Measurements from ENCODE around the gene GP1BB. TPM values are rescaled to one million over a fixed set of nuclear protein-coding genes. Genes with fewer than 3 reads are reported as not detected.

GP1BB gene
- total and polyA plus RNA-seq, 2 of the 13 experiments (the other 11 are each of a cell fraction or from before 2014, with no cell fraction given), result not detected

DNA sequence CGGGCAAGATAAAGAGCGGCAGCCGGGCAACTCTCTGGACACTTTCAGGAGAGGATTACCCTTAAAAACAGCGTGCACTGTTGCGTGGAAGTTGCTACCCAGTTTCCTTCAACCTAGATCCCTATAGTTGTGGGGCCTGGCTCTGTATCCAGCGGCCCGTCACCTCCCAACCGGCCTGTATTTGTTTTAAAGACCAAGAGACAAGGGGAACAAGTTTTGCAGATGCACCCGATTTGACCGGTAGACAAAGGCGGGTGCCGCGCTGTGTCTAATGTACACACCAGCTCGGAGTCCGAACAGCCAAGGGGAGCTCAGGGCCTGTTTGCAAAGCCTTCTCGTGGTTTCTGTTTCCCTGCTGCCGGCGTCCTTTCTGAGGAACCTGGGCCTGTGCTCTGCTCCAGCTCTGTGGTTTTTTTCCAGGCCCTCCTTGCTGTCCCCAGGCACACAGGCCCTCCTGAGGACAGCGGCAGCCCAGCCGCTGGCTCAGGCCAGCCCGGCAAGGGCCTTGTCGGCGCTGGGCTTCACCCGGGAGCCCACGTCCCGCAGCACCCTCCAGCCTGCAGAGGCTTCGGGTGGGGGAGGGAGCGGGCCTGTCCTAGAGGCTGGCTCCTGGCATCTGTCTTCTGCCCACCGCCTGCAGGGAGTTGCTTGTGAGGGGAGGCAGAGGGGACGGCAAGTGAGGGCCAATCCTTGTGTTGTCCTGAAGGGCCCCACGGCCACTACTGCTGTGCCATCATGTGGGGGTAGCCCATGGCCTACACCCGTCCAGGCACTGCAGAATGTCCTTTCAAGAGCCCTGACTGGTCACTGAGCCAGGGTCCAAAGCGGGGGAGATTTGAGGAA, 38.6 kb downstream of the GP1BB start (continued):
- TF ChIP-seq ZNF83 (CRISPR knock-in tag; IDR thresholded peaks at IDR 0.05; ENCODE audit: borderline replicate concordance) (no peak), ZNF563 (CRISPR knock-in tag; IDR thresholded peaks at IDR 0.05) (no peak), HNF4A (CRISPR knock-in tag; IDR thresholded peaks at IDR 0.05) (0 out of 2 replicates have a peak, but pooled peaks have one; percentile 4), KLF16 (CRISPR knock-in tag; IDR thresholded peaks at IDR 0.05) (no peak), DNMT1 (CRISPR knock-in tag; IDR thresholded peaks at IDR 0.05) (no peak), FOXA1 (IDR thresholded peaks at IDR 0.05) (no peak), FOXA1 (CRISPR knock-in tag; IDR thresholded peaks at IDR 0.05) (peak; percentile 78), CREM (IDR thresholded peaks at IDR 0.05) (no peak), CREM (CRISPR knock-in tag; IDR thresholded peaks at IDR 0.05) (no peak), ZMYM2 (CRISPR knock-in tag; IDR thresholded peaks at IDR 0.05) (no peak), FOXK2 (IDR thresholded peaks at IDR 0.05) (no peak), PHF8 (CRISPR knock-in tag; IDR thresholded peaks at IDR 0.05) (peak; percentile 30; the same call in 1 of the 2 replicates), KDM5B (CRISPR knock-in tag; IDR thresholded peaks at IDR 0.05; ENCODE audit: borderline replicate concordance) (peak; percentile 48; the same call in 1 of the 2 replicates), GFI1 (CRISPR knock-in tag; IDR thresholded peaks at IDR 0.05; ENCODE audit: borderline replicate concordance) (no peak), ZFP36L2 (CRISPR knock-in tag; IDR thresholded peaks at IDR 0.05) (no peak), ZNF3 (CRISPR knock-in tag; IDR thresholded peaks at IDR 0.05) (no peak), ZNF274 (CRISPR knock-in tag; IDR thresholded peaks at IDR 0.05) (no peak), HOXA3 (CRISPR knock-in tag; IDR thresholded peaks at IDR 0.05) (peak; percentile 56), HDAC2 (CRISPR knock-in tag; IDR thresholded peaks at IDR 0.05) (no peak), STAG1 (CRISPR knock-in tag; IDR thresholded peaks at IDR 0.05) (no peak), MYNN (CRISPR knock-in tag; IDR thresholded peaks at IDR 0.05; ENCODE audit: low read depth) (no peak), CHD2 (IDR thresholded peaks at IDR 0.05; ENCODE audit: low read depth, low read length) (no peak), MTA1 (CRISPR knock-in tag; IDR thresholded peaks at IDR 0.05; ENCODE audit: borderline replicate concordance) (no peak), TERF1 (CRISPR knock-in tag; IDR thresholded peaks at IDR 0.05) (no peak), ZNF569 (CRISPR knock-in tag; IDR thresholded peaks at IDR 0.05; ENCODE audit: borderline replicate concordance) (no peak), ZNF761 (CRISPR knock-in tag; conservative IDR thresholded peaks at IDR 0.05) (0 out of 2 replicates have a peak, but pooled peaks have one; percentile 31)
- TF ChIP-seq, protein P1, sequence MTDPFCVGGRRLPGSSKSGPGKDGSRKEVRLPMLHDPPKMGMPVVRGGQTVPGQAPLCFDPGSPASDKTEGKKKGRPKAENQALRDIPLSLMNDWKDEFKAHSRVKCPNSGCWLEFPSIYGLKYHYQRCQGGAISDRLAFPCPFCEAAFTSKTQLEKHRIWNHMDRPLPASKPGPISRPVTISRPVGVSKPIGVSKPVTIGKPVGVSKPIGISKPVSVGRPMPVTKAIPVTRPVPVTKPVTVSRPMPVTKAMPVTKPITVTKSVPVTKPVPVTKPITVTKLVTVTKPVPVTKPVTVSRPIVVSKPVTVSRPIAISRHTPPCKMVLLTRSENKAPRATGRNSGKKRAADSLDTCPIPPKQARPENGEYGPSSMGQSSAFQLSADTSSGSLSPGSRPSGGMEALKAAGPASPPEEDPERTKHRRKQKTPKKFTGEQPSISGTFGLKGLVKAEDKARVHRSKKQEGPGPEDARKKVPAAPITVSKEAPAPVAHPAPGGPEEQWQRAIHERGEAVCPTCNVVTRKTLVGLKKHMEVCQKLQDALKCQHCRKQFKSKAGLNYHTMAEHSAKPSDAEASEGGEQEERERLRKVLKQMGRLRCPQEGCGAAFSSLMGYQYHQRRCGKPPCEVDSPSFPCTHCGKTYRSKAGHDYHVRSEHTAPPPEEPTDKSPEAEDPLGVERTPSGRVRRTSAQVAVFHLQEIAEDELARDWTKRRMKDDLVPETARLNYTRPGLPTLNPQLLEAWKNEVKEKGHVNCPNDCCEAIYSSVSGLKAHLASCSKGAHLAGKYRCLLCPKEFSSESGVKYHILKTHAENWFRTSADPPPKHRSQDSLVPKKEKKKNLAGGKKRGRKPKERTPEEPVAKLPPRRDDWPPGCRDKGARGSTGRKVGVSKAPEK (CRISPR knock-in tag; IDR thresholded peaks at IDR 0.05; ENCODE audit: borderline replicate concordance), result 0 out of 2 replicates have a peak, but pooled peaks have one; percentile 43
- TF ChIP-seq, protein P2, sequence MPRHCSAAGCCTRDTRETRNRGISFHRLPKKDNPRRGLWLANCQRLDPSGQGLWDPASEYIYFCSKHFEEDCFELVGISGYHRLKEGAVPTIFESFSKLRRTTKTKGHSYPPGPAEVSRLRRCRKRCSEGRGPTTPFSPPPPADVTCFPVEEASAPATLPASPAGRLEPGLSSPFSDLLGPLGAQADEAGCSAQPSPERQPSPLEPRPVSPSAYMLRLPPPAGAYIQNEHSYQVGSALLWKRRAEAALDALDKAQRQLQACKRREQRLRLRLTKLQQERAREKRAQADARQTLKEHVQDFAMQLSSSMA (CRISPR knock-in tag; IDR thresholded peaks at IDR 0.05), result no peak

Measured in HepG2 (cell line).